Astrocyte (in vitro differentiated cells and primary cell): Measurements from ENCODE around the gene TTLL9. TPM values are rescaled to one million over a fixed set of nuclear protein-coding genes. Genes with fewer than 3 reads are reported as not detected.

ENCODE experiments used
- DNase-seq: peaks from one replicate; pipeline ENCODE4 v3.0.0-alpha.2; 2010; ENCODE audit warnings: low read depth
- FAIRE-seq: peaks from 2 replicates; lab custom pipeline; 2011; peaks lifted over from hg19 to GRCh38; lab: Jason Lieb, UNC
- H2AFZ ChIP-seq: 2 replicates; pipeline ENCODE4 v1.6.0; 2012; ENCODE audit warnings: low read depth, low read length, inconsistent platforms
- H3K27ac ChIP-seq: 2 replicates; pipeline ENCODE4 v1.5.1; 2011; ENCODE audit warnings: low read depth, low read length, inconsistent platforms
- H3K27me3 ChIP-seq: 2 replicates; pipeline ENCODE4 v1.6.0; 2011; ENCODE audit warnings: low read length, inconsistent platforms; ENCODE audit not compliant: insufficient read depth
- H3K36me3 ChIP-seq: 2 replicates; pipeline ENCODE4 v1.5.1; 2011; ENCODE audit warnings: low read length, inconsistent platforms; ENCODE audit not compliant: insufficient read depth
- H3K4me1 ChIP-seq: 2 replicates; pipeline ENCODE4 v1.5.1; 2011; ENCODE audit warnings: low read length, inconsistent platforms; ENCODE audit not compliant: insufficient read depth
- H3K4me2 ChIP-seq: 2 replicates; pipeline ENCODE4 v1.6.0; 2012; ENCODE audit warnings: low read length, inconsistent platforms
- H3K4me3 ChIP-seq: 2 replicates; pipeline ENCODE4 v1.5.1; 2011; ENCODE audit warnings: low read depth, mild to moderate bottlenecking, low read length, inconsistent platforms; ENCODE audit not compliant: insufficient read depth
- H3K79me2 ChIP-seq: 2 replicates; pipeline ENCODE4 v1.6.0; 2012; ENCODE audit warnings: mild to moderate bottlenecking, low read length, inconsistent platforms; ENCODE audit not compliant: insufficient read depth
- H3K9ac ChIP-seq: 2 replicates; pipeline ENCODE4 v1.6.0; 2012; ENCODE audit warnings: mild to moderate bottlenecking, low read length, inconsistent platforms
- H3K9me3 ChIP-seq: 2 replicates; pipeline ENCODE4 v1.5.1; 2012; ENCODE audit warnings: low read depth, mild to moderate bottlenecking, low read length, inconsistent platforms; ENCODE audit not compliant: insufficient read depth
- H4K20me1 ChIP-seq: 2 replicates; pipeline ENCODE4 v1.6.0; 2012; ENCODE audit warnings: low read length, inconsistent platforms; ENCODE audit not compliant: insufficient read depth
- H3K27ac Mint-ChIP-seq: one replicate; pipeline ENCODE4 v1.8.0; 2021; ENCODE audit warnings: mild to moderate bottlenecking, mixed read lengths; ENCODE audit not compliant: unreplicated experiment
- H3K27me3 Mint-ChIP-seq: one replicate; pipeline ENCODE4 v1.8.0; 2021; ENCODE audit warnings: low read depth, mixed read lengths; ENCODE audit not compliant: unreplicated experiment
- H3K36me3 Mint-ChIP-seq: one replicate; pipeline ENCODE4 v1.8.0; 2021; ENCODE audit warnings: low read depth, mixed read lengths; ENCODE audit not compliant: unreplicated experiment
- H3K4me1 Mint-ChIP-seq: one replicate; pipeline ENCODE4 v1.8.0; 2021; ENCODE audit warnings: low read depth, mixed read lengths; ENCODE audit not compliant: unreplicated experiment
- H3K4me3 Mint-ChIP-seq: one replicate; pipeline ENCODE4 v1.8.0; 2021; ENCODE audit warnings: mild to moderate bottlenecking, moderate library complexity, mixed read lengths; ENCODE audit not compliant: unreplicated experiment
- H3K9me3 Mint-ChIP-seq: one replicate; pipeline ENCODE4 v1.8.0; 2021; ENCODE audit warnings: mild to moderate bottlenecking, mixed read lengths; ENCODE audit not compliant: unreplicated experiment
- CTCF ChIP-seq: IDR thresholded peaks from 2 replicates; pipeline ENCODE4 v1.5.1; 2011; ENCODE audit warnings: low read depth, mild to moderate bottlenecking, inconsistent platforms, low read length, moderate library complexity; ENCODE audit not compliant: insufficient read depth
- EZH2 ChIP-seq: IDR thresholded peaks from 2 replicates; pipeline ENCODE4 v1.6.1; 2012; ENCODE audit warnings: mild to moderate bottlenecking, low read length, inconsistent platforms; ENCODE audit not compliant: insufficient read depth
- total RNA-seq: library from RNA; stranded (reverse); gene quantifications from 2 replicates; pipeline ENCODE4 v1.2.1, GENCODE V29; 2021

Gene TTLL9
- total RNA-seq, 1 donor from 2014 or later, result 0.41 TPM

GRCh38 chr20:31836853-31837608 is 33.4 kb upstream of the TTLL9 start:
- Mint-ChIP-seq H3K4me3 (no peak overlapping the region), H3K36me3 (peaks cover 4% of the 10 kb centered on the region), H3K9me3 (no peaks in the 10 kb centered on the region), H3K27ac (no peak overlapping the region), H3K4me1 (peaks cover 35% of the 10 kb centered on the region), H3K27me3 (peaks cover 6% of the 10 kb centered on the region)
- Histone ChIP-seq H3K9me3 (no peaks in the 10 kb centered on the region), H3K36me3 (no peaks in the 10 kb centered on the region), H3K4me3 (no peak overlapping the region), H2AFZ (no peak overlapping the region), H3K27ac (no peak overlapping the region), H4K20me1 (no peaks in the 10 kb centered on the region), H3K79me2 (no peaks in the 10 kb centered on the region), H3K9ac (no peak overlapping the region), H3K4me2 (peak overlapping the region; percentile 69), H3K27me3 (no peaks in the 10 kb centered on the region), H3K4me1 (peaks cover 57% of the 10 kb centered on the region)
- TF ChIP-seq EZH2, result no peak
- no peak for TF ChIP-seq CTCF
- peak; percentile 40 for DNase-seq
- FAIRE-seq, result no peak

- no peaks in the 10 kb centered on the region for H3K9me3 ChIP-seq
- H3K9ac ChIP-seq, result no peak overlapping the region
- no peak overlapping the region for H3K4me3 Mint-ChIP-seq
- H3K4me3 ChIP-seq, result no peak overlapping the region
- TF ChIP-seq CTCF, result no peak
- TF ChIP-seq EZH2, result no peak
- no peaks in the 10 kb centered on the region for H3K36me3 Mint-ChIP-seq
- H3K36me3 ChIP-seq, result no peaks in the 10 kb centered on the region
- DNase-seq (peak; percentile 38), FAIRE-seq (peak; percentile 5)
- peaks cover 66% of the 10 kb centered on the region for H3K4me1 ChIP-seq
- no peaks in the 10 kb centered on the region for H3K27me3 ChIP-seq
- no peak overlapping the region for H3K27ac Mint-ChIP-seq
- no peaks in the 10 kb centered on the region for H3K9me3 Mint-ChIP-seq
- no peak overlapping the region for H2AFZ ChIP-seq
- peaks cover 6% of the 10 kb centered on the region for H3K27me3 Mint-ChIP-seq
- no peaks in the 10 kb centered on the region for H3K79me2 ChIP-seq
- peaks cover 43% of the 10 kb centered on the region for H3K4me1 Mint-ChIP-seq
- no peak overlapping the region for H3K27ac ChIP-seq
- H4K20me1 ChIP-seq, result no peaks in the 10 kb centered on the region
- peak overlapping the region; percentile 69 for H3K4me2 ChIP-seq
Measured at GRCh38 chr20:31837896-31838397, 32.5 kb upstream of the TTLL9 start.
